H9 (cell line): ENCODE data around the gene PHACTR1. TPM values are rescaled to one million over a fixed set of nuclear protein-coding genes. Genes with fewer than 3 reads are reported as not detected.

Experiments used
- DNase-seq: peaks from one replicate; pipeline ENCODE4 v3.0.0-alpha.2; 2017
- H2AFZ ChIP-seq: one replicate; pipeline ENCODE4 v1.6.1; 2013; ENCODE audit warnings: mild to moderate bottlenecking, low read length, control low read depth, moderate library complexity
- H2AK5ac ChIP-seq: 2 replicates; pipeline ENCODE4 v1.6.1; 2013; ENCODE audit warnings: low read length, control low read depth, mixed read lengths; ENCODE audit not compliant: insufficient read length
- H2BK120ac ChIP-seq: one replicate; pipeline ENCODE4 v1.6.1; 2013; ENCODE audit warnings: low read depth, mild to moderate bottlenecking, low read length, control low read depth, inconsistent platforms; ENCODE audit not compliant: poor library complexity, severe bottlenecking
- H2BK12ac ChIP-seq: 2 replicates; pipeline ENCODE4 v1.6.1; 2013; ENCODE audit warnings: low read length, control low read depth, mixed read lengths, low read depth; ENCODE audit not compliant: insufficient read length
- H2BK15ac ChIP-seq: 2 replicates; pipeline ENCODE4 v1.6.1; 2013; ENCODE audit warnings: low read depth, low read length, control low read depth
- H2BK20ac ChIP-seq: one replicate; pipeline ENCODE4 v1.6.1; 2013; ENCODE audit warnings: low read depth, mild to moderate bottlenecking, low read length, control low read depth, inconsistent platforms; ENCODE audit not compliant: poor library complexity, severe bottlenecking
- H2BK5ac ChIP-seq: 2 replicates; pipeline ENCODE4 v1.6.1; 2013; ENCODE audit warnings: low read length, control low read depth, mixed read lengths; ENCODE audit not compliant: insufficient read length
- H3K14ac ChIP-seq: 2 replicates; pipeline ENCODE4 v1.6.1; 2013; ENCODE audit warnings: low read length, control low read depth; ENCODE audit not compliant: insufficient read depth
- H3K18ac ChIP-seq: 2 replicates; pipeline ENCODE4 v1.6.1; 2013; ENCODE audit warnings: low read depth, mild to moderate bottlenecking, mixed read lengths, low read length, control low read depth; ENCODE audit not compliant: insufficient read length
- H3K23ac ChIP-seq: 2 replicates; pipeline ENCODE4 v1.6.1; 2013; ENCODE audit warnings: low read length, control low read depth, mixed read lengths, low read depth; ENCODE audit not compliant: insufficient read length
- H3K23me2 ChIP-seq: 2 replicates; pipeline ENCODE4 v1.6.1; 2013; ENCODE audit warnings: low read depth, mild to moderate bottlenecking, mixed read lengths, low read length, control low read depth; ENCODE audit not compliant: insufficient read length, poor library complexity, severe bottlenecking
- H3K27ac ChIP-seq: 2 replicates; pipeline ENCODE4 v1.5.1; 2013; ENCODE audit warnings: low read length, control low read depth, mixed read lengths, low read depth; ENCODE audit not compliant: insufficient read length
- H3K27me3 ChIP-seq: 2 replicates; pipeline ENCODE4 v1.6.1; 2013; ENCODE audit warnings: low read length, control low read depth, inconsistent platforms; ENCODE audit not compliant: insufficient read depth
- H3K4ac ChIP-seq: 2 replicates; pipeline ENCODE4 v1.6.1; 2013; ENCODE audit warnings: low read depth, mild to moderate bottlenecking, control low read depth, inconsistent platforms, low read length, moderate library complexity
- H3K4me1 ChIP-seq: 2 replicates; pipeline ENCODE4 v1.6.1; 2013; ENCODE audit warnings: low read length, control low read depth, inconsistent platforms; ENCODE audit not compliant: insufficient read depth
- H3K4me2 ChIP-seq: 2 replicates; pipeline ENCODE4 v1.6.1; 2013; ENCODE audit warnings: low read length, control low read depth, mixed read lengths; ENCODE audit not compliant: insufficient read length, insufficient read depth
- H3K56ac ChIP-seq: 2 replicates; pipeline ENCODE4 v1.6.1; 2013; ENCODE audit warnings: low read depth, mild to moderate bottlenecking, mixed read lengths, low read length, control low read depth; ENCODE audit not compliant: insufficient read length
- H3K79me1 ChIP-seq: 2 replicates; pipeline ENCODE4 v1.6.1; 2013; ENCODE audit warnings: low read depth, mild to moderate bottlenecking, moderate library complexity, low read length, control low read depth, inconsistent platforms; ENCODE audit not compliant: insufficient read depth, poor library complexity, severe bottlenecking
- H3K79me2 ChIP-seq: 2 replicates; pipeline ENCODE4 v1.6.1; 2013; ENCODE audit warnings: low read length, control low read depth, inconsistent platforms; ENCODE audit not compliant: insufficient read depth
- H3K9ac ChIP-seq: 2 replicates; pipeline ENCODE4 v1.6.1; 2013; ENCODE audit warnings: low read length, control low read depth, mixed read lengths; ENCODE audit not compliant: insufficient read length; ENCODE audit errors: extremely low read depth
- H3K9me3 ChIP-seq: one replicate; pipeline ENCODE4 v1.6.1; 2013; ENCODE audit warnings: low read depth, low read length, inconsistent platforms; ENCODE audit not compliant: control insufficient read depth
- H3T11ph ChIP-seq: one replicate; pipeline ENCODE4 v1.6.1; 2013; ENCODE audit warnings: mild to moderate bottlenecking, low read length, control low read depth, inconsistent platforms
- H4K20me1 ChIP-seq: one replicate; pipeline ENCODE4 v1.6.1; 2013; ENCODE audit not compliant: control insufficient read depth, insufficient read length, insufficient read depth
- H4K5ac ChIP-seq: 2 replicates; pipeline ENCODE4 v1.6.1; 2013; ENCODE audit warnings: low read depth, mild to moderate bottlenecking, mixed read lengths, low read length, control low read depth; ENCODE audit not compliant: insufficient read length
- H4K8ac ChIP-seq: replicated peaks from 2 replicates; pipeline ENCODE4 v1.6.1; 2013; ENCODE audit warnings: low read length, control low read depth, mixed read lengths, low read depth; ENCODE audit not compliant: insufficient read length
- H4K91ac ChIP-seq: 2 replicates; pipeline ENCODE4 v1.6.1; 2013; ENCODE audit warnings: low read depth, mild to moderate bottlenecking, moderate library complexity, mixed read lengths, low read length, control low read depth; ENCODE audit not compliant: insufficient read length
- H3K27ac Mint-ChIP-seq, 3 experiments: 2 replicates in 2 of 3; 3 replicates in 1 of 3; pipeline ENCODE4 v1.8.0; 2020 to 2021; ENCODE audit warnings: mixed read lengths in 3 of 3, mild to moderate bottlenecking in 1 of 3, moderate library complexity in 1 of 3
- H3K27me3 Mint-ChIP-seq: 2 replicates; pipeline ENCODE4 v1.8.0; 2021; ENCODE audit warnings: low read depth, mild to moderate bottlenecking, moderate library complexity, mixed read lengths
- H3K36me3 Mint-ChIP-seq, 3 experiments: 2 replicates in 2 of 3; 3 replicates in 1 of 3; pipeline ENCODE4 v1.8.0; 2020 to 2021; ENCODE audit warnings: low read depth in 3 of 3, mixed read lengths in 3 of 3; ENCODE audit not compliant: insufficient read depth in 1 of 3
- H3K4me1 Mint-ChIP-seq, 2 experiments: 2 replicates each; pipeline ENCODE4 v1.8.0; 2020; ENCODE audit warnings: mixed read lengths in 2 of 2
- H3K4me3 Mint-ChIP-seq, 2 experiments: 2 replicates in 1 of 2; 3 replicates in 1 of 2; pipeline ENCODE4 v1.8.0; 2020 to 2021; ENCODE audit warnings: mild to moderate bottlenecking in 2 of 2, mixed read lengths in 2 of 2, moderate library complexity in 1 of 2
- H3K9me3 Mint-ChIP-seq, 2 experiments: 2 replicates in 1 of 2; 3 replicates in 1 of 2; pipeline ENCODE4 v1.8.0; 2020; ENCODE audit warnings: mild to moderate bottlenecking in 2 of 2, mixed read lengths in 2 of 2, moderate library complexity in 1 of 2
- CTCF ChIP-seq: fragments of 200-600 bp; sonication (generic); conservative IDR thresholded peaks from 3 replicates; pipeline ENCODE4 v1.8.0; 2021; ENCODE audit warnings: antibody characterized with exemption, mild to moderate bottlenecking
- WGBS: extraction: QIAGEN DNeasy Blood & Tissue Kit; methylation state at CpG from one replicate; pipeline ENCODE4 v1.1.7; 2013; ENCODE audit warnings: missing lambda C conversion rate, low lambda C conversion rate, mixed read lengths; ENCODE audit not compliant: insufficient read length; ENCODE audit errors: extremely low coverage; 5-methylcytosine and 5-hydroxymethylcytosine counted together
- total RNA-seq: library from RNA; stranded (reverse); gene quantifications from 2 replicates; pipeline ENCODE4 v1.2.1, GENCODE V29; 2021

The PHACTR1 gene
- total RNA-seq, 1 experiment from 2014 or later = 15.9 TPM

- Histone ChIP-seq H3K56ac (no peak overlapping the region), H2BK20ac (no peak overlapping the region), H4K20me1 (no peaks in the 10 kb centered on the region), H3T11ph (no peak overlapping the region), H3K18ac (no peak overlapping the region), H3K79me1 (no peaks in the 10 kb centered on the region), H4K91ac (no peak overlapping the region), H2BK12ac (no peak overlapping the region), H3K9ac (no peak overlapping the region), H3K27me3 (no peaks in the 10 kb centered on the region), H3K79me2 (no peaks in the 10 kb centered on the region), H2AK5ac (no peak overlapping the region), H2BK120ac (no peak overlapping the region), H3K4ac (no peak overlapping the region; the same call in 1 of the 2 replicates), H3K9me3 (no peaks in the 10 kb centered on the region), H2BK15ac (no peak overlapping the region), H4K5ac (no peak overlapping the region), H3K4me1 (no peaks in the 10 kb centered on the region), H2BK5ac (no peak overlapping the region), H2AFZ (no peak overlapping the region), H4K8ac (no peak overlapping the region), H3K23ac (no peak overlapping the region), H3K23me2 (no peaks in the 10 kb centered on the region), H3K4me2 (no peak overlapping the region), H3K27ac (no peak overlapping the region), H3K14ac (no peak overlapping the region)
- H3K9me3 Mint-ChIP-seq = no peaks in the 10 kb centered on the region
- H3K4me3 Mint-ChIP-seq = no peak overlapping the region
- no peak for TF ChIP-seq CTCF
- DNase-seq = no peak
- peaks cover 18 to 61% (median 61%) of the 10 kb centered on the region in 3 experiments; a peak in 6 of 7 replicates for H3K36me3 Mint-ChIP-seq
- peak overlapping the region in 1 of 3 experiments; percentile 34; a peak in 1 of 7 replicates for H3K27ac Mint-ChIP-seq
- WGBS = no CpG with 5 or more reads among the region's 17 CpGs
- H3K4me1 Mint-ChIP-seq = no peaks in the 10 kb centered on the region
- no peaks in the 10 kb centered on the region for H3K27me3 Mint-ChIP-seq
Observed at GRCh38 chr6:13302751-13303667, 586.4 kb downstream of the PHACTR1 start.
